ENCODE data around the gene SRGAP1.

DNA sequence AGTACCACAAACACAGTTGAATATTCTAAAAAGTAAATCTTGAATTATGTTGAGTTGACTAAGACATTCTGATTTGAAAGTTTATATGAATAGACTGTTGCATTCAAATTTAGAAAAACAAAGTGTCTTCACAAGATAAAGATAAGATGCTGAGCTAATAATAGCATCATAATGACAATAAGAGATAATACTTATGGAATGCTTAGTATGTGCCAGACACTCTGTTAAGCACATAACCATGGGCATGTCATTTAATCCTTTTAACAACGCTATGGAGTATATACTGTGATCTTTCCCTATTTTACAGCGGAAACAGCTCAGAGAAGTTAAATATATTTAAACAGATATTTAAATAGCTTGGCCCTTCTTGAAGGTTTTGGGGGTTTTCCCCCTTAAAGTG lies 163.4 kb downstream of the SRGAP1 start:
- no peak for TF ChIP-seq GATA2 (IDR thresholded peaks at IDR 0.05; ENCODE audit: low read depth, low read length)
- no peak for TF ChIP-seq GATA3 (IDR thresholded peaks at IDR 0.05; ENCODE audit: low read depth, low read length)

Measured in SH-SY5Y (cell line).